Esophagus muscularis mucosa (tissue), 4 donors: Measurements from ENCODE around the gene TUBA1B. TPM values are rescaled to one million over a fixed set of nuclear protein-coding genes. Genes with fewer than 3 reads are reported as not detected.

ENCODE experiments used
- DNase-seq: peaks from one replicate; pipeline ENCODE4 v3.0.0-alpha.2; 2017; ENCODE audit errors: extremely low spot score
- H3K27ac ChIP-seq, 4 donors: fragments of 200-600 bp; sonication (generic); replicated peaks in 1 of 4; 1 replicate in 3 of 4; 2 replicates in 1 of 4; pipeline ENCODE4 v1.5.1; 2016 to 2019; ENCODE audit warnings: mild to moderate bottlenecking in 1 of 4
- H3K27me3 ChIP-seq, 4 donors: fragments of 200-600 bp; sonication (generic); one replicate each; pipeline versions ENCODE4 v1.5.1 to v1.6.0; 2016 to 2019
- H3K36me3 ChIP-seq, 4 donors: fragments of 200-600 bp; sonication (generic); one replicate each; pipeline ENCODE4 v1.5.1; 2016 to 2019
- H3K4me1 ChIP-seq, 4 donors: fragments of 200-600 bp; sonication (generic); one replicate each; pipeline ENCODE4 v1.5.1; 2016 to 2019
- H3K4me3 ChIP-seq, 4 donors: fragments of 200-600 bp; sonication (generic); 1 replicate in 2 of 4; 2 replicates in 2 of 4; pipeline ENCODE4 v1.5.1; 2016 to 2019; ENCODE audit warnings: mild to moderate bottlenecking in 4 of 4, moderate library complexity in 1 of 4
- H3K9me3 ChIP-seq, 4 donors: fragments of 200-600 bp; sonication (generic); 1 replicate in 3 of 4; 2 replicates in 1 of 4; pipeline ENCODE4 v1.5.1; 2016 to 2019
- EP300 ChIP-seq: sonication (generic); formaldehyde crosslinking; IDR thresholded peaks from one replicate; pipeline ENCODE4 v1.6.1; 2017; ENCODE audit warnings: antibody characterized with exemption
- POLR2A ChIP-seq: fragments of 450-650 bp; IDR thresholded peaks from one replicate; pipeline ENCODE4 v1.6.1; 2017; ENCODE audit warnings: antibody characterized with exemption, moderate library complexity, mild to moderate bottlenecking, low read depth
- POLR2AphosphoS5 ChIP-seq, 2 donors: sonication (generic); formaldehyde crosslinking; IDR thresholded peaks; one replicate each; pipeline ENCODE4 v1.6.1; 2017; ENCODE audit warnings: antibody characterized with exemption in 2 of 2
- WGBS: methylation state at CpG from one replicate; pipeline ENCODE4 v1.1.5; 2018; 5-methylcytosine and 5-hydroxymethylcytosine counted together
- intact Hi-C: fragments of 100-400 bp; cut with DNase I; formaldehyde crosslinking; loops from one replicate; pipeline ENCODE4 v1.15.1; 2023
- small RNA-seq, 3 donors: library from RNA; depleted of rRNA; stranded (forward); fragments of <200 nt; gene quantifications; one replicate each; pipeline ENCODE3, GENCODE V24; 2016
- total RNA-seq, 4 donors: library from RNA; depleted of rRNA; stranded (reverse); fragments of >200 nt; gene quantifications; one replicate each; pipeline versions ENCODE4 v1.1.0 to v1.2.1, GENCODE V29; 2016
- TF ChIP-seq, protein P1 (sequence below), 3 experiments: fragments of 200-600 bp in 2 of 3; fragments of 450-650 bp in 1 of 3; sonication (generic) in 2 of 3; IDR thresholded peaks; one replicate each; pipeline ENCODE4 v1.5.1; 2017 to 2019; ENCODE audit warnings: antibody characterized with exemption in 3 of 3, mild to moderate bottlenecking in 2 of 3, moderate library complexity in 1 of 3

The TUBA1B gene
- total RNA-seq, 4 donors from 2014 or later: 739 to 1,057 (median 846) TPM

- no peaks in the 10 kb centered on the region for H3K36me3 ChIP-seq
- WGBS: 69% methylated on average over 1 of the region's 1 CpG
- H3K4me1 ChIP-seq: no peaks in the 10 kb centered on the region
- H3K4me3 ChIP-seq: no peak overlapping the region
- no peaks in the 10 kb centered on the region for H3K9me3 ChIP-seq
- no peak overlapping the region for H3K27ac ChIP-seq
- TF ChIP-seq EP300: no peak
- TF ChIP-seq, protein P1, sequence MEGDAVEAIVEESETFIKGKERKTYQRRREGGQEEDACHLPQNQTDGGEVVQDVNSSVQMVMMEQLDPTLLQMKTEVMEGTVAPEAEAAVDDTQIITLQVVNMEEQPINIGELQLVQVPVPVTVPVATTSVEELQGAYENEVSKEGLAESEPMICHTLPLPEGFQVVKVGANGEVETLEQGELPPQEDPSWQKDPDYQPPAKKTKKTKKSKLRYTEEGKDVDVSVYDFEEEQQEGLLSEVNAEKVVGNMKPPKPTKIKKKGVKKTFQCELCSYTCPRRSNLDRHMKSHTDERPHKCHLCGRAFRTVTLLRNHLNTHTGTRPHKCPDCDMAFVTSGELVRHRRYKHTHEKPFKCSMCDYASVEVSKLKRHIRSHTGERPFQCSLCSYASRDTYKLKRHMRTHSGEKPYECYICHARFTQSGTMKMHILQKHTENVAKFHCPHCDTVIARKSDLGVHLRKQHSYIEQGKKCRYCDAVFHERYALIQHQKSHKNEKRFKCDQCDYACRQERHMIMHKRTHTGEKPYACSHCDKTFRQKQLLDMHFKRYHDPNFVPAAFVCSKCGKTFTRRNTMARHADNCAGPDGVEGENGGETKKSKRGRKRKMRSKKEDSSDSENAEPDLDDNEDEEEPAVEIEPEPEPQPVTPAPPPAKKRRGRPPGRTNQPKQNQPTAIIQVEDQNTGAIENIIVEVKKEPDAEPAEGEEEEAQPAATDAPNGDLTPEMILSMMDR (IDR thresholded peaks at IDR 0.05): no peak
- TF ChIP-seq POLR2A: no peak
- TF ChIP-seq POLR2AphosphoS5 (IDR thresholded peaks at IDR 0.05): no peak
- intact Hi-C loops: no loop called here
- H3K27me3 ChIP-seq: no peaks in the 10 kb centered on the region
- no peak for DNase-seq
These were observed 51.4 kb downstream of the TUBA1B start for GRCh38 chr12:49079793-49080192.

Small RNA genes within 50 kb of the gene (small RNA-seq; reads per million reads assigned to genes)
- 0 reads per million in 3 donors for gene RF00019

Other genes with a start within 250 kb of the TUBA1B start
- gene FKBP11, start 205.9 kb downstream of the TUBA1B start, total RNA-seq: 1 to 10 TPM; 4.9 to 8.1 (median 7.8) TPM
- gene ARF3, start 173.9 kb downstream of the TUBA1B start, total RNA-seq: 10 to 100 TPM; 42.8 to 71.9 (median 65.1) TPM
- gene WNT10B, start 159.7 kb downstream of the TUBA1B start, total RNA-seq: 1 to 10 TPM in 2 of 4 donors, under 1 TPM in 2; 0.92 to 1.8 (median 1.1) TPM
- not detected for gene WNT1, start 153.1 kb downstream of the TUBA1B start, total RNA-seq
- gene DDN, start 132.0 kb downstream of the TUBA1B start, total RNA-seq: under 1 TPM in 1 of 4 donors, not detected in 3; 0.11 TPM
- gene PRKAG1, start 112.6 kb downstream of the TUBA1B start, total RNA-seq: 10 to 100 TPM; 52.0 to 70.6 (median 64.3) TPM
- gene KMT2D, start 70.6 kb downstream of the TUBA1B start, total RNA-seq: 10 to 100 TPM; 47.2 to 85.2 (median 76.2) TPM
- gene RHEBL1, start 61.4 kb downstream of the TUBA1B start, total RNA-seq: under 1 TPM in 2 of 4 donors, not detected in 2; 0.40 to 0.97 TPM
- gene DHH, start 36.6 kb downstream of the TUBA1B start, total RNA-seq: 1 to 10 TPM in 3 of 4 donors, under 1 TPM in 1; 0.66 to 3.0 (median 1.9) TPM
- 10 to 100 TPM; 24.7 to 54.0 (median 34.3) TPM for gene LMBR1L, start 20.5 kb downstream of the TUBA1B start, total RNA-seq
- 1,000 to 10,000 TPM in 2 of 4 donors, 100 to 1,000 TPM in 2; 534 to 1,110 (median 887) TPM for gene TUBA1A, start 57.7 kb upstream of the TUBA1B start, total RNA-seq
- 100 to 1,000 TPM; 129 to 190 (median 167) TPM for gene TUBA1C, start 133.7 kb upstream of the TUBA1B start, total RNA-seq
- gene PRPH, start 163.8 kb upstream of the TUBA1B start, total RNA-seq: 10 to 100 TPM in 3 of 4 donors, 1 to 10 TPM in 1; 9.9 to 24.5 (median 10.4) TPM
- gene TROAP, start 191.9 kb upstream of the TUBA1B start, total RNA-seq: under 1 TPM in 2 of 4 donors, not detected in 2; 0.26 to 0.80 TPM
- gene C1QL4, start 205.8 kb upstream of the TUBA1B start, total RNA-seq: not detected
- under 1 TPM in 3 of 4 donors, not detected in 1; 0.17 to 0.34 (median 0.26) TPM for gene DNAJC22, start 215.5 kb upstream of the TUBA1B start, total RNA-seq
- 10 to 100 TPM in 3 of 4 donors, 1 to 10 TPM in 1; 9.5 to 16.6 (median 11.5) TPM for gene SPATS2, start 236.1 kb upstream of the TUBA1B start, total RNA-seq